GM12873 (cell line): ENCODE data around the gene SIM2.
A peak's percentile ranks its signal among the peaks of the same experiment; 100 is the strongest.

Experiments
- CTCF ChIP-seq: IDR thresholded peaks from 2 replicates; pipeline ENCODE4 v1.5.1; 2012; ENCODE audit warnings: low read depth, mild to moderate bottlenecking, moderate library complexity, low read length, control low read depth; ENCODE audit not compliant: insufficient read depth; ENCODE audit errors: missing control alignments

SIM2 gene

GRCh38 chr21:36722370-36723368, 23.8 kb downstream of the SIM2 start:
- no peak for TF ChIP-seq CTCF

- no peak for TF ChIP-seq CTCF
These were observed 24.5 kb downstream of the SIM2 start for GRCh38 chr21:36723371-36723881.

GRCh38 chr21:36724660-36725059, 25.7 kb downstream of the SIM2 start:
- no peak for TF ChIP-seq CTCF

- TF ChIP-seq CTCF, result no peak
These were observed 27.0 kb downstream of the SIM2 start for GRCh38 chr21:36725793-36726386.

- TF ChIP-seq CTCF, result peak; percentile 9
These were observed 29.0 kb downstream of the SIM2 start for GRCh38 chr21:36727866-36728265.

- TF ChIP-seq CTCF, result no peak
These were observed 29.6 kb downstream of the SIM2 start for GRCh38 chr21:36728371-36729111.
